Astrocyte of the cerebellum (primary cell): Measurements from ENCODE around the gene INHBB.

Experiments
- DNase-seq: peaks from one replicate; pipeline ENCODE4 v3.0.0-alpha.2; 2011; ENCODE audit warnings: low read depth
- H3K4me3 ChIP-seq: 2 replicates; pipeline ENCODE4 v1.5.1; 2011; ENCODE audit warnings: mild to moderate bottlenecking, low read depth, low read length, moderate library complexity
- CTCF ChIP-seq: IDR thresholded peaks from 2 replicates; pipeline ENCODE4 v1.5.1; 2012; ENCODE audit warnings: low read length, low read depth, moderate library complexity, mild to moderate bottlenecking; ENCODE audit errors: missing control alignments
- in situ Hi-C: cut with HindIII; loops from 2 replicates; pipeline ENCODE4 v1.10.0; 2017; ENCODE audit warnings: low sequenced_read_pairs

The INHBB gene

DNA sequence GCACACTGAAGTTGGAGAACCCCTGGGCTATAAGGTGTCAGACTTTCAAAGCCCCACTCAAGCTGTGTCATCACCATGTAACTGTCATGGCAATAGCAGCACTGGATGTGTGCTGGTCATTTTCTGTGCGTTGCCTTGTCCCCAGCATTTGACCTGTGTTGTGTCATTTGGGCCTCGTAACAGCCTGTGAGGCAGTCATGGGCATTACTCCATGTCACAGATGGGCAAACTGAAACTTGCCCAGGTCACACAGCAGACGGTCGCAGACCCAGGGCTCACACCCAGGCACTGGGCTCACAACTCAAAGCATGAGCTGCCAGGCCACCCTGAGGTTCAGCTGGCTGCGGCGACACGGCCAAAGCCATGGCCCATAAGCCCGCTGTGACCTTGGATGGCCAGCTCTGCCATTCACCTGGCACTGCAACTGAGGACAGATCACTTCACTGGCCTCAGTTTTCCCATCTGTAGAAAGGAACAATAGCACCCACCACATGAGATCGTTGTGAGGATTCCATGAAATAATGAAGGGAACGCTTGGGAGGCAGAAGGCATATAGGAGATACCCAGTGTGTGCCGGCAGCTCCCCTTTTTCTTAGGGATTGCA is 36.7 kb downstream of the INHBB start:
- in situ Hi-C loops: loop anchor here (5.0 kb wide), 1 partner anchor 80 kb away; no protein-coding TSS in a partner anchor
- no peak overlapping the region for H3K4me3 ChIP-seq
- no peak for DNase-seq
- no peak for TF ChIP-seq CTCF

- no peak overlapping the region for H3K4me3 ChIP-seq
- TF ChIP-seq CTCF: no peak
- no peak for DNase-seq
- in situ Hi-C loops: loop anchor here (5.0 kb wide), 1 partner anchor 79 kb away; no protein-coding TSS in a partner anchor
Measured at GRCh38 chr2:120383191-120383590, 37.3 kb downstream of the INHBB start.

DNA sequence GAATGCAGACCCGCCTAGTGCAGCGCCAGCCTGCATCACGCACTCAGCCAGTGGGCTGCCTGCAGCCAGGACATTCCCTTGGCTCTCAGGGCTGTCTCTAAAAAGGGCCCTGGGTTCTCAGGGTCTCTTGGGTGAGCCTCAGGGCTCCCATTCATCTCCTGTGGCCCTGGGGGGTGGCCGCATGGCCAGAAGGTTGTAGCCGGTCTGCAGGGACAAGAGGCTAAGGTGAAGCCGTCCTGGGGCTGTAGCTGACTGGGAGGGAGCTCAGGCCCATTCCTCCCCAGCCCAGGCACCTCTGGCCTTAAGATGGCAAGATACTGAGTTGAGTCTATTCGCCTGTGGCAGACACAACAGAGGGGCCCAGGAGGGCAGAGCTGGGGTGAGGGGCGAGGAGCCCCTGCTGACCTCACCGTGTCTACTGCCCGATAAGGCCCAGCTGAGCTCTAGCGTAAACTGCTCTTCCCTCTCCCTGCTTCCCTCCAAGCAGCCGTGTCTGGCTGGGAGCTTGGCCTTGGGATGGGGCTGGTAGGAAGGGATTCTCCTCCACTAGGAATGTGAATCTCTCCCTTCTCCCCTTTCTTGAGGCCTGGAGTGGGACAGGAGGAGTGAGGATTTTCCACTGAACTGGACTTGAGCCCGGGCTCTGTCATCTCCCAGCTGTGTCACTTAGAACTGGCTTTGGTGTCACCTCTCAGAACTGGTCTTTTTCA is 37.9 kb downstream of the INHBB start:
- no peak for DNase-seq
- H3K4me3 ChIP-seq: no peak overlapping the region
- TF ChIP-seq CTCF: no peak
- in situ Hi-C loops: loop anchor here (5.0 kb wide), 1 partner anchor 79 kb away; no protein-coding TSS in a partner anchor

DNA sequence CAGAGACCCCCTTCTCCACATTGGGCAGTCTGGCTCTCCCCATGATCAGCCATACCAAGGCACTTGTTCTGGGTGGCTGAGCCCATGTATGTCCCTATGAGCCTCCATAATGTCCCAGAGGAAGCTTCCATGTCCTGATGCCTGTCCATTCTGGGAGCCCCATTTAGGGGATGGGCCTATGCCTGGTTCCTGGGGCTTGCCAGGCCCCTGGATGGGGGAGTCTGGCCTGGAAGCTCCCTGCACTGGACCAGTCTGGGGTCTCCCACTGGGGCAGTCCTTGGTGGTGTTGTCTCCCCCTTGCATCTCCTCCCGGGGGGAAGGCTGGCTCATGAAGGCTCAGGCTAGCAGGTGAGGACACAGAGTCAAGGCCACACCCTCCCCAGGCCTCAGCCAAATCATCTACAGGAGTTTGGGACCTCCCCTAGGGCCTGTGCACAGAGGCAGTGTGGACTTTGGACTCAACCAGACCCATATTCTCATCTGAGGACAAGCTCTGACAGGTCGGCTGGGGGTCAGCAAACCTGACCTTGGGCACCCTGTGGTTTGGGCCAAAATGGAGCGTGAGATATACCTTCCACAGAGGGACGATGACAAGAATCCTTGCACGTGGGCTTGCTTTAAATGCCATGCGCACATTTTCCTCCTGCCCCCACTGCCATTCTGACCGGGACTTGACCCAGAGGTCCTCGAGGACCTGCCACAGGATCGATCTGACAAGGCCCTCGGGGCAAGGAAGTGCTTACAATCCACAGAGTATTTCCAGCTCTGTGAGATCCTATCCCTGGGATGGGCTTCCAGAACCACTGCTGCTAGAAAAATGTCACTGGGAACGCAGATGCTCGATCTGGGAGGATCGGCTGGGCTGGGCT is 38.8 kb downstream of the INHBB start:
- no peak overlapping the region for H3K4me3 ChIP-seq
- DNase-seq: no peak

GRCh38 chr2:120385355-120386127 is 39.6 kb downstream of the INHBB start:
- no peak for TF ChIP-seq CTCF
- no peak for DNase-seq
- in situ Hi-C loops: no loop called here
- no peak overlapping the region for H3K4me3 ChIP-seq

More for the DNA sequence above, 38.8 kb downstream of the INHBB start:
- TF ChIP-seq CTCF: no peak
- in situ Hi-C loops: loop anchor here (5.0 kb wide), 1 partner anchor 78 kb away; no protein-coding TSS in a partner anchor
